HG03439 (cell line): ENCODE data around the gene SCLY.

Source experiments
- ATAC-seq: cut with Tn5 transposase; IDR thresholded peaks from one replicate; pipeline ENCODE4 v1.9.1; 2021; ENCODE audit warnings: mild to moderate bottlenecking, moderate library complexity; ENCODE audit not compliant: unreplicated experiment

SCLY gene

GRCh38 chr2:238069021-238069709 is 8.4 kb downstream of the SCLY start:
- no peak for ATAC-seq

GRCh38 chr2:238069877-238070276 is 9.1 kb downstream of the SCLY start:
- no peak for ATAC-seq

- no peak for ATAC-seq
Observed at GRCh38 chr2:238075397-238075796, 14.6 kb downstream of the SCLY start.

- ATAC-seq, result no peak
Observed at GRCh38 chr2:238077292-238077691, 16.5 kb downstream of the SCLY start.

- no peak for ATAC-seq
Observed at GRCh38 chr2:238079874-238080327, 19.1 kb downstream of the SCLY start.

GRCh38 chr2:238080518-238080917 is 19.7 kb downstream of the SCLY start:
- no peak for ATAC-seq

- no peak for ATAC-seq
Observed at GRCh38 chr2:238081150-238081549, 20.3 kb downstream of the SCLY start.

GRCh38 chr2:238081561-238081960 is 20.8 kb downstream of the SCLY start:
- no peak for ATAC-seq

- no peak for ATAC-seq
Observed at GRCh38 chr2:238082151-238082550, 21.4 kb downstream of the SCLY start.

- ATAC-seq, result no peak
Observed at GRCh38 chr2:238082827-238083226, 22.0 kb downstream of the SCLY start.

GRCh38 chr2:238083919-238084318 is 23.1 kb downstream of the SCLY start:
- no peak for ATAC-seq

- ATAC-seq, result no peak
Observed at GRCh38 chr2:238084761-238085160, 24.0 kb downstream of the SCLY start.

GRCh38 chr2:238085899-238086298 is 25.1 kb downstream of the SCLY start:
- ATAC-seq, result no peak

GRCh38 chr2:238087211-238087610 is 26.4 kb downstream of the SCLY start:
- no peak for ATAC-seq

GRCh38 chr2:238090887-238091286 is 30.1 kb downstream of the SCLY start:
- ATAC-seq, result no peak

- ATAC-seq, result no peak
Observed at GRCh38 chr2:238091436-238092060, 30.7 kb downstream of the SCLY start.

- no peak for ATAC-seq
Observed at GRCh38 chr2:238092486-238093035, 31.8 kb downstream of the SCLY start.

- ATAC-seq, result no peak
Observed at GRCh38 chr2:238093181-238094140, 32.7 kb downstream of the SCLY start.

GRCh38 chr2:238094438-238095022 is 33.7 kb downstream of the SCLY start:
- no peak for ATAC-seq

- no peak for ATAC-seq
Observed at GRCh38 chr2:238095143-238095542, 34.3 kb downstream of the SCLY start.
